ENCODE measurements around the gene FEZ2.

FEZ2 gene

DNA sequence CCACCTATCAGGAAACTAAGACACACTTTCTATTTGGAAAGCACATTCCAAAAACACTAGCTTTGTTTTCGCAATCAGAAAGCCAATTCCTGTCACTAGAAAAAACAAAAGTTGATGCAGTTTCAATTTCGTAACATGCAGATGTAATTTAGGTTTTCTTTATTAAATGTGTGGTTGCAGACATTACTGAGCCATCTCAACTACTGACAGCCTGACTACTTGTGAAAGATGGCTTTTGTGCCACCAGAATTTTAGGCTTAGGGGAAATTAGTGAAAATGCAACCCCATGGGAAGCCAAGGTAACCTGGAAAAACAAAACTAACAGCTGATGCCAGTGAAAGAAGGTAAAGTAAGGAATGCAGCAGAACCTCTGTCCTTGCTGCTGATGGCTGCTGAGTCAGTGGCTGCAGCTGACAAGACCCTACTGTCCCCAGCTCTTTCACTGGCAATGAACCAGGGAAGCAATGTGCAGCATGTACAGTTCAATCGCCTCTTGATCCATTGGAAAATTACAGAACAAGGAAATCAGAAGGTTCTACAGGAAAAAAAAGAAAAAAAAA, 34.9 kb downstream of the FEZ2 start:
- in situ Hi-C loops (cut with MboI; ENCODE audit: low sequenced_read_pairs), result no loop called here

DNA sequence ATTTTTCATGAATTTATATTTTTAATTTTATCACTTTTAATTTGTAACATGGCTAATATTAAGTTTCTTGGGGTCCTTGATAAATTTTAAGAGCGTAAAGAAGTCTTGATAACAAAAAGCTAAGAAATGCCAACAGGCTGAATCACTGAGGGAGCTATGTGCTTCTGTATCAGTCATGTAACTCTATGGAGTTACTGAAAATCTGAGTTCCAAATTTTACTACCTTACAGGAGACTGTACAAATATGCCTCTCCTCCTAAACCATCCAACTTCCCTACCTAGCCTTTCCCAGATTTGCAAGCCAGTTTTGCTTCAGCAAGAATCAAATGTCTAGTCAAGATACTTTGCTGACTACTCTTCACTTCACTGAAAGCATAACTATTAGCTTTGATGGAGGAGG, 35.7 kb downstream of the FEZ2 start:
- in situ Hi-C loops (cut with MboI; ENCODE audit: low sequenced_read_pairs), result no loop called here

DNA sequence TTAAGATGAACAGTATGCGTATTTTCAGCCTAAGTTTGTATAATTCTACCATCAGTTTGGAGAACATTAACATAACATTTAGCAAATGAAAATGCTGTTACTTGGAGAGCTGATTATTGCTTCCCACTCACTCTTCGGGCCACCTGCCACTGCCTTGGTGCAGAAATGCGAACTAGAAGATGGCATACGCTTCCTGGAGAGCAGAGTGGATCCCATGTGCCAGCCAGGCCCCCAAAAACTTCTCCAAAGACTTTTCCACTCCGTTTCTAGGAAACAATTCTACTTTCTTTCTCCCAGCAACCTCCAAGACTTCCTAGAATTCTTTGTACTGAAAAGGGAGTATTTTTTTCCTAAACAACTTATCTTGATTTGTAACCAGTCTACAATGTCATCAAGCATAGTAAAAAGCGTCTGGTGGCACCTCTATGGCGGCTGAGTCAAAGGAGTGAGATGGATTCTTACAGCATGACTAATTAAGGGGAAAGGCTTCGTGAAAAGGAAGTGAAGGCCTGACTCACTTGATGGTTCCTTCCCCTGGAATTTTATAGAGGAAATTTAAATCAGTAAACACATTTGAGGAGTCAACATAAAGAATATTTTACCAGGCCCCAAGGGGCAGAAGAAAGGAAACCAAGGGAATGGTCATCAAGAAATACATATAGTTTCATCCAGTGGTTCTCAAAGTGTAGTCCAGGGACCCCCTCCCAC, 36.6 kb downstream of the FEZ2 start:
- in situ Hi-C loops (cut with MboI; ENCODE audit: low sequenced_read_pairs), result no loop called here

DNA sequence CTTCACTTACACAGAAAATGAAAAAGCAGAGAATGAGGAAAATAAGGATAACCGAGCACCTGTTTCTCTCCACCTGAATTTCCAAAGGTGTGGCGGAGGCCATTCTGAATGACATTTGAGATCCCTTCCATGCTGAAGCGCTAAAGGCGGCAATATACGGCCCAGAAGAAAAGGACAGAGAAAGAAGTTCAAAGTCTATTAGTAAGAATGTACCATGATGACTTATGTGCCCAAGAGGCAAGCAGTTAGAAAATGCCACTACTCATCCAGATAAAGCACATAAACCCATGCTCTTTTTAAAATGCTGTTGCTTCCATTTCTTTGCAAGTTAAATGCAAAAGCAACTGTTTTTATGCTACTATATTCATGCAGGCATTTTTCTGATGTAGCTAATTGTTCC, 37.2 kb downstream of the FEZ2 start:
- in situ Hi-C loops (cut with MboI; ENCODE audit: low sequenced_read_pairs), result no loop called here

DNA sequence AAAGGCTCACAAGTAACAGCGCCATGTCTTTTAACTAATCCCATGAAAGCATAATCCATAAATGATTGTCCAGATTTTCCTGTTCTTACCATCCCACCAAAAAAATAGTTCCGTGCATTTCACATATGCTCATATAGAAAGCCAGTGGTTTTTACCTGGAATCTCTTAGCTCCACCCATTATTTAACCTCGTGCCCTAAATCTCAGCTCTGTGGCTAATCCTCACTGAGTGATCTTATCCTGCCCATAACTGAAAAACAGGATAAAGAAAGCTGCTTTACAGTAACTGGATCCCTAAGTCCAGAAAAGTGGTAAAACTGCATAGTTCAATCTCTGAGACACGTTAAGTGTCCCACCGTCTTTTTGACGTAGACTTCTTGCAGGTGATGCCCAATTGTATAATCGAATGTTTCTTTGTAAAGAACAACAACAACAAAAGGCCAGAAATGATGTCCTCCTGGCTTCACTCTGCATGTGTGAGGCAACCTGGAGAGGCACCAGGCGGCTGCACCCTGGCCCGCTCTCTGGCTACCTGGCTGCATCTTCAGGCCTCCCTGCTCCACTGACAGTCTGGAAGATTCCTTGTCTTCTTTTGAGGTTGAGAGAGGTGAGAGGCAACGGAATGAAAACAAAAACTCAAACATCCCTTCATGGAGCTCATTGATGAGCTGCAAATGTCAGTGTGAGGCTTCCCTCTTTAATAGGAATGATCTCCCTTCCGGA, 38.6 kb downstream of the FEZ2 start:
- in situ Hi-C loops (cut with MboI; ENCODE audit: low sequenced_read_pairs), result no loop called here

DNA sequence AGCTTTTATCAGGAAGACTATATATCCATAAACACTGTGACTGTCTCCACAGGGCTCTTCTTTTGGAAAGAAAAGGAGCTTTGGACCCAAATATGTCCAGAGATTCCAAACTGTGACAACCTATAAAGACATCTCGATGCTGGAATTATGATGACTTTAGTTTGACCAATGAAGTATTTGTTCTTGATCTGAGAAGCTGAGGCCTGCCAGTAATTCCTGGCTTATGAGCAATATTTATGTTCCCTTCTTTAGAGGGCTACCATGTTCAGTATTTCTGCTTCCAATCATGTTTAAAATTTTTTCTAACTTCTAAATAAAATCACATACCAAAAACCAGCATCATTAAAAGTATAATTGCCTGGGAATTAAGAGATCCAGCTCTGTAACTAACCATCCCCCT, 41.1 kb downstream of the FEZ2 start:
- in situ Hi-C loops (cut with MboI; ENCODE audit: low sequenced_read_pairs), result no loop called here

DNA sequence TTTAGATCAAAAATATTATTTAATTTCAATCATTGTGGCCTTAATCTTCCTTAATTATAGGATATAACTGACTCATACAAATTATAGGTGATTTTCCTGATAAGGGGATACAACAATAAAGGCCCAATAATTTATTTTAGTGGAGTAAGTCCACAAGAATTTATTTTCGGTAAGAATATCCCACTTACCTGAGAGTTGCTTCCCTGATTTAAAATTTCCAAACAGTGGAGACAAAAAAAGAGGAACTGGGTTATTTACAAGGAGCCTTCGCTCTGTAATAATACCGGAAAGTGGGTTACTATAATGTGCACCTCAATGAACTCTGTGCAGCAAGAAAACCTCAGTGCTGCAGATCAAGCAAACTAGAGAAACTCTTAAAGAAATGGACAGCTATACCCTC, 42.2 kb downstream of the FEZ2 start:
- in situ Hi-C loops (cut with MboI; ENCODE audit: low sequenced_read_pairs), result no loop called here

DNA sequence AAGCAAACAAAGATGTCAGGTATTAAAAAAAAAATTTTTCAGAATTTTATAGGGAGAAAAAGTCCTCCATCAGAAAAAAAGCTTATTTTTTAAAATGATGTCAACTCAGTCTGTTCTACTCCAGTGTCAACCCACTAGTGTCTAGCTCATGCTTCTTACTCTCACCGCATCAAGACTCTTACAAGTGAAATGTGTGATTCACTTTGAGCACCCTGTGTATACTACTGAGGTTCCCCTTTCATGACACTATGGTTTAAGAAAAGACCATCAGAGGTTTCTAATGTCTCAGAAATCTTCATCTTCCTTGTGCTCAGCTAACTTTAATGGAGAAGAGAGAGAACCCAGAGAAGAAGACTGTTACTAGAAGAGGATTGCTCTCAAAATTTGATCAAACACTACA, 43.4 kb downstream of the FEZ2 start:
- in situ Hi-C loops (cut with MboI; ENCODE audit: low sequenced_read_pairs), result no loop called here

DNA sequence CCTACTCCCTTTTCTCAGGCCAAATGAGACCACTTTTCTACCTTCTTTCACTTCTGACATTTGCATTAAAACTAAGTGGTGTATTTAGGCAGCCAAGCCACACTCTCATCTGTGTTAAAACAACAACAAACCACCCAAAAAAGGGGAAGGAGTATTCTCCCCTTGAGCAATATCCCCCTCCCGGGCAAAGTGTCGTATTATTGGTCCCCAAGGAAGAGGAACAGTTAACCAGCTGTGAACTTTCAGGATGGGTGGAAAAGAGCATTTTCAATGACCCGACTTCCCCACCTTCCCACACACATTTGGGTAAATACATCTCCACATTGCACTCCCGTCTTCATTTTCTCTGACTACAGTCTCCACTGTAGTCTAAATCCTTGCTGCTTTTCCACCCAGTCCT, 44.3 kb downstream of the FEZ2 start:
- in situ Hi-C loops (cut with MboI; ENCODE audit: low sequenced_read_pairs), result no loop called here

DNA sequence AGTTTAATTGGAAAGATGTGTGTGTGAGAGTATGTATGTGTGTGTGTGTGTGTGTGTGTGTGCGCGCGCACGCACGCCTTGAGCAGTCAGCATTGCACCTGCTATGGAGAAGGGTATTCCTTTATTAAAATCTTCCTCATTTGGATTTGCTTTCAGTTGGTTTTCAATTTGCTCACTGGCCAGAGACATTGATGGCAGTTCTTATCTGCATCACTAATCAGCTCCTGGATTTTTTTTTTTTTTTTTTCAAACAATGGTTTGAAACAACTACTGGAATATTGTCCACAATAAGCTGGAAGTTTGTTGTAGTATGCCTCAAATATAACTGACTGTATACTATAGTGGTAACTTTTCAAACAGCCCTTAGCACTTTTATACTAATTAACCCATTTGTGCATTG, 48.0 kb downstream of the FEZ2 start:
- in situ Hi-C loops (cut with MboI; ENCODE audit: low sequenced_read_pairs), result no loop called here

DNA sequence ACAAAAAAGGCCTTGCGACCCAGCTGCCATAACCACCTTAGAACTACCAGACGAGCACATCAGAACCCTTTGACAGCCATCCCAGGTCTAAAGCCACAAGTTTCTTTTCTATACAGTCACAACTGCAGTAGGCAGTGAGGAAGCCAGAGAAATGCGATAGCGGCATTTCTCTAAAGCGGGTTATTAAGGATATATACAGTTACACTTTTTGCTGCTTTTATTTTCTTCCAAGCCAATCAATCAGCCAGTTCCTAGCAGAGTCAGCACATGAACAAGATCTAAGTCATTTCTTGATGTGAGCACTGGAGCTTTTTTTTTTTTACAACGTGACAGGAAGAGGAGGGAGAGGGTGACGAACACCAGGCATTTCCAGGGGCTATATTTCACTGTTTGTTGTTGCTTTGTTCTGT, 48.8 kb downstream of the FEZ2 start:
- in situ Hi-C loops (cut with MboI; ENCODE audit: low sequenced_read_pairs), result no loop called here

DNA sequence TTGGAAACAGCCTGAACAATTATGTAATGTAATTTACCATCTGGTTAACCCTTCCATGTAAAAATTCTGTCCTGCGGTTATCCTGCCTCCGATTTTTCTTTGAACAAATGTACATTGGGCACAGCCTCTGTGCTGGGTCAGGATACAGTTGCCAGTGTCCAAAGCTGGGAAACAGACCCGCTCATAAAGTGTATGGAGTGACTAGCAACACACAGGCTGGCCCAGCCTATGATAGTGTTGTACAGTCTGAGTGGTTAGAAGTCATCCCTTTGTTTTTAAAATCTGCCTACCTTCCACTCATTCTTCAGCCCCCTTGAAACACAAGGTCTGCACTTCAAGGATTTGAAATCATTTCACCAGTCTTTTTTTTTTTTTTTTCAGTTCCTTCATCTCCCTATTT, 50.1 kb downstream of the FEZ2 start:
- in situ Hi-C loops (cut with MboI; ENCODE audit: low sequenced_read_pairs), result no loop called here

DNA sequence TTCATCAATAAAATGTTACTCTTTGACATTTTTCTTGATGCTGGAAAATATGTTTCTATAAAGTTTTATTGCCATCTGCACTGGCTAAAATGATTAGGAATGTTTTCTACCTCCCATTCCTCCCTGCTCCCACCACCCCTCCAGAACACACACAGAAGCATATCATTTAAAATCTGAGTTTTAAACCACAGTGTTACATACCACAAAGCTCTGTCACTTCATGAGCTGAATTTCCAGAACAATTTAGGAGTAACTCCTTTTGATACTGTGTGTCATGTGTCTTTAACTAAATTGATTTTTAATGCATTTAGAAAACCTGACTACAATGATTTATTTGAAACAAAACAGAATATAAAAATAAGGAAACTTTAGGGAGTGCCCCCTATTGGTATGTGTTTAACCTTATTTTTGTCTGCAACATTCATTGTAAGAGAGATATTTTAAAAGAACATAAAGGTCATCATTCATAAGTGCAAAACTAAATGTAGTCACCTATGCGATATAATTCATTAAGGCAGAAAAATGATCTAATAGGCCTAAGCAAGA, 52.0 kb downstream of the FEZ2 start:
- in situ Hi-C loops (cut with MboI; ENCODE audit: low sequenced_read_pairs), result no loop called here

DNA sequence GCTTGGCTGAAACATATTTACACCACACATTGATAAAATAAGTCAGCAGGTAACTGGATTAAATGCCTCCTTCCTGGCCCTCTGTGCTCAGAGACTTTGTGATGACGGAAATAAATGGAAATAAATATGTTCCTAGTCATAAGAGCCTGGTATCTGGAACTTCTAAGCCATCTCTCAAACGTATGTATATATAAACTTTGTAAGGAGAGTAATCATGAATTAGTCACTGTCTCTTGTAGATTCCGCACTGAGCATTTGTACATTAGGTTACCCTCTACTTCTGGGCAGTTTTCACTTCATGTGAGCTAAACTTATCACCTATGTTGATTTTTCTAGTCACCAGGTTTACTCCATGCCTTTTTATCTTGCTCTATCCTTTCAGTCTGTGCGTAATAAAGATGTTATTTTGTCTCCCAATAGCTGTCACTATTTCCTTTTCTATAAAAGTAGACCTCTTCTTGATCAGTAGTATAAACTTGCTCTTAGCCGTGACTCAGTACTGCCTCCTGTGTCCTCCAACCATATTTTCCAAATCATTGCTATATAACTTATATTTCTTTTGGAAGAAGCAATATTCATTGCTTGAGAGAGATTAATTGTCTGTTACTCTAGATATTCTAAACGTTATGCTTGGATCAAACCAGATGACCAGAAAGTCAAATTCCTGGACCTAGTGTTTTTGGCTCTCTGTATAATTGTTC, 53.2 kb downstream of the FEZ2 start:
- in situ Hi-C loops (cut with MboI; ENCODE audit: low sequenced_read_pairs), result no loop called here

DNA sequence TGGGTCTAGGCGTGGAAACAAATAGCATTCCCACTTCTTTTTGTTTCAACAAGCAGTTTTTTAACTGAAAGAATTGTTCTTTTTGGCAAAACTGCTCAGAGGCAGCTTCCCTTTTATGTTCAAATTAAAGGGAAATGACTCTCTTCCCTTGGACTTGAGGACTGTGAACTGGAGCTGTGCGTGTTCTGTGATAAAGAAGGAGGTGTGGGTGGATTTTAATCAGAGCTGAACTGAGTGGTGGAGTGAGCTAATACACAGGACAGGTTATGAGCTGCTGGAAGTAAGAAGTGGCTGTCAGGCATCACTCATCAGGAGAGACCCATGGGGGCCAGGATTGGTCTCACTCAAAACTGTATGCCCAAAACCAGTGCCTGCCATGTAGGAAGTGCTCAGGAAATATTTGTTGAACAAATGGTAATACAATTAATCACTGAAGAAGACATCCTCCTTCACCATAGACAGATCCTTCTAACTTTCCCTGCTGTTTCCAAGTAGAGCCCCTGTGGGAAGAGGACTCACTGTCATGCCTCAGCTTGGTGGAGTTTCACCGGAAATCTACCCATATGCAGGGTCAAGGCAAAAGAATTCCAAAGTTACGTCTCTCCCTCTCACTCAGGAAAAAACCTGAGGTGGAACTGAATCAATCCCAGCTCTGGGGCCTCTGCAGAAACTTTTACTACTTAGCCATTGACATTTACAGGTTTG, 55.9 kb downstream of the FEZ2 start:
- in situ Hi-C loops (cut with MboI; ENCODE audit: low sequenced_read_pairs), result no loop called here

DNA sequence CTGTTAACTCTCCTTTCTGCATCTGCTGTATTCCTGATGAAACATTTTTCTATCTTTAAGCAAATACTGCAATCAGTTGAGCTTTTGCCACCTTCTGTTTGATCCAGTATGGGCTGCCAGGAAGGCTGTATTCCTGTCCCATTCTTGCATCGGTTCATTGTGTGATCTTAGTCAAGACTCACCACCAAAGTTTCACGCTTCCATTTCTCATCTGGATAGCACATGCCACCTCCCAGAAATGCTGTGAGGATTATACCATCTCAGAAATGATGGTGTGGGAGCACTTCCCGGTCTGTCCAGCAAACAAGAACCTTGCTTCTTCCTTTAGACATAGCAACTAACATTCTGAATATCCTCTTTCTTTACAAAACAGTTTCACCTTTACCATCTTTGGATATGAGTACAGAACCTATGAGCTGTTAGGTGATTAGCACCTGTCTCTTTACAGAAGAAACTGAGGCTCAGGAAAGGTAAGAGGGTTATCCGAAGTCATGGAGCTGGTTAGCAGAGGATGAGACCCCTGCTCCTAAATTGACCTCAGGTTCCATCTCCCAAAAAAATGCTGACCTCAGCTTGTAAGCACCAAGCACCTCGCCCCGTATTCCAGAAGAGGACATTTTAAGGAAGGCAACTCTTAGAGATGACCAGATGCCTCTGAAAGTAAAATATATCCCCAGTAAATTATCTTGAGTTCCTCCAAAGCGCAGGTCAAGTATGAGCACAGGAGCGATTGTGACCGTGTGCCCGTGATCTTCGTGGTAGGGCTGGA, 56.8 kb downstream of the FEZ2 start:
- in situ Hi-C loops (cut with MboI; ENCODE audit: low sequenced_read_pairs), result no loop called here

DNA sequence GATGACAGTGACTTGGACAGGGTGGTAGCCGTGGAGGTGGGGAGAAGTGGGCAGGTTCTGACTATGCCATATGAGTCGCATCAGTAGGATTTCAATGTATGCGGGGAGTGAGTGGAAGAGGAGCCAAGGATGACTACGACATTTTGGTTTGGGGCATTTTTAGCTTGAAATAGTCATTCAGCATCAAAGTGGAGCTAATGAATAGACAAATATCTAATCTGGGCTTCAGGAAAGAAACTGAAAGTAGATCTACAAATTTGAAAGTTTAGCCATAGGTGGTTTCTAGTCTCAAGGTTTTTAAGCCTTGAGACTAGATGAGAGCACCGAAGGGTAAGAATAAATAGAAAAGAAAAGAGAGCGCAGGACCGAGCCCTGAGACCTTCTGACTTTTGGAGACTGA, 58.3 kb downstream of the FEZ2 start:
- in situ Hi-C loops (cut with MboI; ENCODE audit: low sequenced_read_pairs), result no loop called here

DNA sequence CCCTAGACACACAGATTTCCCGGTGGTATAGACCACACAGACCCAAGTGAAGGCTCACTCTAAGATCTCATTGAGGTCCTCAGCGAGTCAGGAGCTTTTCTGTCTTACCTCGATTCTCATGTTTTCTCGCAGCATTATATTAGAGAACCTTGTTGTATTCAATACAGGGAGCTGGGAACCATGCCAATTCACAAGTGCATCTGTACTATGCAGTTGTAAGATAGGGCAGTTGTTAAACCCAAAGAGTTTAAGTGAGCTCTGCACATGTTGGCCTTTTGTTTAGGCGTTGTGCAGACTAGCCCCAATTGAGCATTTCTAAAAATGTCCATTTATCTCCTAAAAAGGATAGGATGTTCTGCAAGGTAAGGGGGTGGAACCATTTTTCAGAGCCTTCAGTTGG, 59.6 kb downstream of the FEZ2 start:
- in situ Hi-C loops (cut with MboI; ENCODE audit: low sequenced_read_pairs), result no loop called here

DNA sequence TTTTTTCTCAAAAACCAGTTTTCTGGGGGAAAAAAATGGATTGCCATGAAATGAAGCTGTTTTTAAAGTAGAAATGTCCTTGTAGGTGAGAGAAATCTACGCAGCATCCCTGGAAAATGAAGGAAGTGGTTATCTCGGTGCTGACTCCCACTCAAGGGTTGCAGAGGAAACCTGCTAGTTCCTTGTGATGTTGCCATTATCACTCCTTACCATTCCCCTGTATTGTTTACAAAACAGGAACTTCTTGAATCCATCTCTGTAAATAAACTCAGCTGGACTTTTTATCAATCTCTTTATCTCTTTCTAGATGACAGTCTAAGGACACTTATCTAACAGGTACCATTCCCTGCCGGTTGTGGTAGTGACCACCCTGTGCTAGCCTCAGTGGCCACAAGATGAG, 61.2 kb downstream of the FEZ2 start:
- in situ Hi-C loops (cut with MboI; ENCODE audit: low sequenced_read_pairs), result no loop called here

DNA sequence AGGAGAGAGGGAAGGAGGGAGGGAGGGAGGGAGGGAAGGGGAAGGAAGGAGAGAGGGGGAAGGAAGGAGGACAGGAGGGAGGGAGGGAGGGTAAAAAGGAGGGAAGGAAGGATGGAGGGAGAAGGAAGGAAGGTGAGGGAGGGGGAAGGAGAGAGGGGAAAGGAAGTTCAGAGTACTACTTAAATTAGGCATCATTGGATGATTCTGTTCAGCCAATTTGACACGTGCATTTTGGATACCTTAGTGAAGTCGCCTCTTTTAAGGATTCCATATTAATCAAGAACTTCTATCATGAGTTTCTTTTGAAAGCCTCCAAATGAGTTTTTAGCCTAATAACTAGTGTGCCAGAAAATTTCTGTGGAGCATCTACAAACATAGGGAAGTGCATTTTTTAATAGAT, 62.9 kb downstream of the FEZ2 start:
- in situ Hi-C loops (cut with MboI; ENCODE audit: low sequenced_read_pairs), result no loop called here
